Bronchial epithelial cell (primary cell): ENCODE data around the gene CDH13. TPM values are rescaled to one million over a fixed set of nuclear protein-coding genes. Genes with fewer than 3 reads are reported as not detected.

ENCODE experiments used
- DNase-seq: peaks from one replicate; pipeline ENCODE4 v3.0.0-alpha.2; 2010; ENCODE audit warnings: low read depth
- FAIRE-seq: peaks from 2 replicates; lab custom pipeline; 2011; peaks lifted over from hg19 to GRCh38; lab: Jason Lieb, UNC
- H3K27me3 ChIP-seq: 2 replicates; pipeline ENCODE4 v1.5.1; 2011; ENCODE audit warnings: low read length; ENCODE audit not compliant: control insufficient read depth, insufficient read depth
- H3K36me3 ChIP-seq: 2 replicates; pipeline ENCODE4 v1.5.1; 2011; ENCODE audit warnings: low read length; ENCODE audit not compliant: control insufficient read depth, insufficient read depth
- H3K4me3 ChIP-seq: 2 replicates; pipeline ENCODE4 v1.5.1; 2011; ENCODE audit warnings: mild to moderate bottlenecking, low read depth, low read length, control low read depth
- CTCF ChIP-seq: IDR thresholded peaks from 2 replicates; pipeline ENCODE4 v1.5.1; 2011; ENCODE audit warnings: mild to moderate bottlenecking, moderate library complexity, low read length, control low read depth, inconsistent platforms; ENCODE audit not compliant: insufficient read depth, severe bottlenecking
- total RNA-seq: library from RNA; depleted of rRNA; stranded (reverse); fragments of >200 nt; gene quantifications from 2 replicates; pipeline ENCODE4 v1.2.1, GENCODE V29; 2014

The CDH13 gene
- total RNA-seq, 1 donor from 2014 or later, result 31.3 TPM

- FAIRE-seq, result peak; percentile 36
- Histone ChIP-seq H3K4me3 (no peak overlapping the region), H3K36me3 (no peaks in the 10 kb centered on the region), H3K27me3 (no peaks in the 10 kb centered on the region)
- DNase-seq, result no peak
- TF ChIP-seq CTCF, result no peak
Measured at GRCh38 chr16:82954224-82954929, 327.6 kb downstream of the CDH13 start.

- Histone ChIP-seq H3K4me3 (no peak overlapping the region), H3K36me3 (no peaks in the 10 kb centered on the region), H3K27me3 (no peaks in the 10 kb centered on the region)
- FAIRE-seq (no peak), DNase-seq (no peak)
- no peak for TF ChIP-seq CTCF
Measured at GRCh38 chr16:82955741-82956348, 329.1 kb downstream of the CDH13 start.

DNA sequence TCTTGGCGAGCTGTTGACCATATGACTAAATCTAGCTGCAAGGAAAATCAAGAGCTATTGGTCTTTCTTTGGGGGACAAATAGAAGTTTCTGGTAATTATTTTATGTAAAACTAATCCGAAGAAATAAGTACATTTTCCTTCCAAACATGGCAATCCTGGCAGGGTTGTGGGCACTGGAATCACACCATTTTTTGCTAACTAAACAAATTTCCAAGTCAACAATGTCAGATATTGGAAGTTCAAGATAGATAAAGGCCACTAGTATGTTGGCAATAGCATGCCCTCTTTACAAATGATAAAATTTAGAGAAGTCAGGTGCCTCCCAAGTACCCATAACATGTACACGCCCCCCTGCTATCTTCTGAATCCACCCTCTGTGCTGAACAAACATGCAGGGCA lies 330.4 kb downstream of the CDH13 start:
- Histone ChIP-seq H3K4me3 (no peak overlapping the region), H3K36me3 (no peaks in the 10 kb centered on the region), H3K27me3 (no peaks in the 10 kb centered on the region)
- DNase-seq (no peak), FAIRE-seq (no peak)
- TF ChIP-seq CTCF, result no peak

GRCh38 chr16:82960918-82961317 lies 334.1 kb downstream of the CDH13 start:
- Histone ChIP-seq H3K27me3 (no peaks in the 10 kb centered on the region), H3K4me3 (no peak overlapping the region), H3K36me3 (no peaks in the 10 kb centered on the region)
- no peak for TF ChIP-seq CTCF
- FAIRE-seq (no peak), DNase-seq (no peak)

- DNase-seq, result no peak
- Histone ChIP-seq H3K36me3 (no peaks in the 10 kb centered on the region), H3K4me3 (no peak overlapping the region), H3K27me3 (no peaks in the 10 kb centered on the region)
- no peak for TF ChIP-seq CTCF
- no peak for FAIRE-seq
Measured at GRCh38 chr16:82963653-82964052, 336.9 kb downstream of the CDH13 start.
